GM12801 (cell line): ENCODE data around the gene MTCH2.

ENCODE experiments used
- CTCF ChIP-seq: IDR thresholded peaks from one replicate; pipeline ENCODE4 v1.5.1; 2011; ENCODE audit warnings: control low read depth; ENCODE audit not compliant: insufficient read length; ENCODE audit errors: extremely low read depth

Gene MTCH2

DNA sequence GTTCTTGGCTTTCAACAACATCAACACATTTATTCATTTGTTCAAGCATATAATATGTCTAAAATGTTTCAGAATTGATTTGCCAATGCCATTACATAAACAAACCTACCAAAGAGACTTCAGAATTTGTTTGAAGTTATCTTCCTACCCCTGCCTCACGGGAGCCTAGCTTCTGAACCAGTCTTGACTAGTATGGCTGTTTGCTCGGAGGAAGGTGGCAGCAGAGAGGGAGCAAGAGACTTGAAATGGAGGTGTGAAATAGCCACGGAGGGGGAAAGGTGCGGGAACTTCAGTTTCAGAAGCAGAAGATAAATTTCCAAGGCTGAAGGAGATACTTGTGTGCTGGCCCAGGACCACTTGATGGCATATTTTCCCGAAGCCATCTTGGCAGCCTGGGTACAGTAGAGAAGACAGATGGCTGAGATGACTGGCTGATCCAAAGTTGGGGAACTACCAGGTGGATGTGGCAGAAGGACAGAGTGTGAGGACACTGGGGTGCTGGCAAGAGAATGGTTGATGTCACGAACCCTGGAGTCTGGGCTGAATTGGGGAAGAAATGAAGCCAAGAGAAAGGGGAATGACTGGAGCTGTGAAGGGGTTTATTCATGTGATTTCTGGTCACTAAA is 14.0 kb upstream of the MTCH2 start:
- TF ChIP-seq CTCF, result no peak

DNA sequence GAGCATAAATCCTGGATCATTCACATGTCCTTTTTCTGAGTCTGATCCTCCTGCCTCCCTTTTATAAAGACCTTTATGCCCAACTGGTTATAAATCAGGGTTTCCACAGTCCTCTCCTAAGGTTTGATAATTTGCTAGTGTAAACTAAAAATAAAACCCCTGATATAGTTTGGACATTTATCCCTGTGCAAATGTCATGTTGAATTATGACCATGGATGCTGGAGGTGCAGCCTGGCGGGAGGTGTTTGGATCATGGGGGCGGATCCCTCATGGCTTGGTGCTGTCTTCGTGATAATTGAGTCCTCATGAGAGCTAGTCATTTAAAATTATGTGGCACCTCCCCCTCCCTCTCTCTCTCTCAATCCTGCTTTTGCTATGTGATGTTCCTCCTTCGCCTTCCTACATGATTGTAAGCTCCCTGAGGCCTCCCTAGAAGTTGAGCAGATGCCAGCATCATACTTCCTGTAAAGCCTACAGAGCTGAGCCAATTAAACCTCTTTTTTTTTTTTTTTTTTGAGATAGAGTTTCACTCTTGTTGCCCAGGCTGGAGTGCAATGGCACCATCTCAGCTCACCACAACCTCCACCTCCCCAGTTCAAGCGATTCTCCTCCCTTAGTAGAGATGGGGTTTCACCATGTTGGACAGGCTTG is 9.6 kb upstream of the MTCH2 start:
- no peak for TF ChIP-seq CTCF

DNA sequence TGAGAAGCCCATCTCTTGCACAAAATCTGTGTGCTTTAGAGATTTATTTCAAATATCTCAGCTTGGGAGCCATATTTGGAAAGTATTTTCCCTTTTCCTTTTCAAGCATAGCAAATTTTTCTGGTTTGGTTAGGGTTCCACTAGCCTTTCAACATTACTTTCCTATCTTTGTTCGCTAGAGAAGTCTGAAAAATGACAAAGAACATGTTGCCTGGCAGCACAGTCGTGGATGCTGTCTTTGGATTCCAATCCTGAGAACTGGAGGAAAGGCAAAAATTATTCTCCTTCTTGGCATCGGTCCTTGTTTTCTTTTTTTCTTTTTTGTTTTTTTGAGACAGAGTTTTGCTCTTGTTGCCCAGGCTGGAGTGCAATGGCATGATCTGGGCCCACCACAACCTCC is 6.9 kb upstream of the MTCH2 start:
- no peak for TF ChIP-seq CTCF

DNA sequence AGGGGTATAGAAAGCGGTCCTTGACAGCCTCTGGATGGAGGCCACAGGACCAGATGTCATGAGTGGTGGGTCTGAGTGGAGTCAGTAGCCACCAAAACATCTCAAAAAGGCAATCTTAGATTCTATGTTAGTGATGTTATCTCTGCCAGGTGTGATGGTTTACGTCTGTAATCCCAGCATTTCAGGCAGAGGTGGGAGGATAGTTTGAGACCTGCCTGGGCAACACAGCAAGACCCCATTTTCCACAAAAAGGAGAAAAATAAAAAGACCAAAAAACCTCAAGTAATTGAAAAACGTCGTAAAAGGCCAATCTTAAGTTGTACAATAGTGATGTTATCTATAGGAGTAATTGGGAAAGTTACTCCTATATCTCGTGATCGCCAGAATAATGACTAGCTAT is 3.7 kb upstream of the MTCH2 start:
- TF ChIP-seq CTCF, result no peak

DNA sequence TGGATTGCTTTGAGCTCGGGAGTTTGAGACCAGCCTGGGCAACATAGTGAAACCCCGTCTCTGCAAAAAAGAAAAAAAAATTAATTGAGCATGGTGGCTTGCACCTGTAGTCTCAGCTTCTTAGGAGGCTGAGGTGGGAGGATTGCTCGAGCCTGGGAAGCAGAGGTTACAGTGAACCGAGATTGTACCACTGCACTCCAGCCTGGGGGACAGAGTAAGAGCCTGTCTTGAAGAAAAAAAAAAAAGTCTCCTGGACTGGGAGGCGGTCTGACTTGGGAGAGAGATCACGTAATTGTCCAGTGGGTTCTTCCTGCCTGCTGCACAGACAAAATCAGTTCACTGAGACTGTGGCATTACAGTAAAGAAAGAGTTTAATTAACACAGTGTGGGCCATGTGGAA is 3.1 kb upstream of the MTCH2 start:
- TF ChIP-seq CTCF, result no peak

- no peak for TF ChIP-seq CTCF
Measured at GRCh38 chr11:47641600-47642098, 710 bp downstream of the MTCH2 start.

- no peak for TF ChIP-seq CTCF
Measured at GRCh38 chr11:47631473-47631872, 10.9 kb downstream of the MTCH2 start.
